ENCODE results near the gene MFNG.
A peak's percentile ranks its signal among the peaks of the same experiment; 100 is the strongest.

MFNG gene

DNA sequence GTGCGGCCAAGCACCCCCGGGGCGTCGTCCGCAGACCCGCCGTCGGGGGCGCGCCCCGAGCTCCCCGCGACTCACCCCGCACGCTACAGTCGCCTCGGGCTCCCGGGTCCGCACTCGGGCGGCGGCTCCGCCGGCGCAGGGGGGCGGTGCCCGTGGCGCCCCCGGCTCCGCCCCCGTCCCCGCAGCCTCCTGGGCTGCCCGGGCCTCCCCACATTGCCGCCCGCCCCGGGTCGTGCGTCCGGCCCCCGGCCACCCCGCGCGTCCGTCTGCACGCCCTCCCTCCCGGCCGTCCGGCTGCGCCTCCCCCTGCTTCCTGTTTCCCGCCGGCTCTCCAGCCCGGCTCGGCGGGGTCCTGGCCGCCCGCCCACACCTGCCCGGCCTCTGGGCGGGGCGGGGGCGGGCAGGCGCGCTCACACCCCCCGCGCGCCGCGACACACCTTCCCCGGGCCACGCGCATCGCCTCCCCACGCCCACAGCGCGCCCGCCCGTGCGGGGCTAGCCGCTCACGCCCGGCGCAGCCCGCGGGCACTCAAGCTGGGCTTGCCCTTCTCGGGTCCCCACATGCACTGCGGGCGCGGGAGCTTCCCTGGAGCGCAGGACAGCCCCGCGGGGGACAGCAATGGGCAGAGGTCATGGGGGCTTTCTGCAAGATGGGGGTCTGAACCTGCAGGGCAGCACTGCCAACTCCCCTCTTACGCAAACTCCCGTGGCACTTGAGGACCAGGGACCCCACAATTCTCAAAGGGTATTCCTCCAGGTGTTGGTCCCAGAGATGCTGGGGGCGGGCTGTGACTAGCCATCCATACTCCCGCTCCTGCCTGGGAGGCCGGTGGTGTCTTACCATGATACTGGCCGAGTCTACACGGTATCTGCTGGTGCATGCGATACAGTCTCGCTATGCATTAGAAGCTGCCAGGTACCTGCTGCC is 33.3 kb upstream of the MFNG start, which contains the start of gene CARD10:
Gene CARD10, minus strand, starts transcription at position 148 of the 928 bp plus-strand sequence. CDS start 215 bp downstream, outside the sequence.
- Mint-ChIP-seq H3K27ac (no peak within 1 kb of the TSS), H3K27me3 (peaks cover 19% of the 10 kb centered on the region), H3K9me3 (ENCODE audit: low read depth) (no peaks in the 10 kb centered on the region), H3K4me1 (ENCODE audit: low read depth) (peaks cover 9% of the 10 kb centered on the region), H3K4me3 (peak within 1 kb of the TSS; percentile 83), H3K36me3 (no peaks in the 10 kb centered on the region)

DNA sequence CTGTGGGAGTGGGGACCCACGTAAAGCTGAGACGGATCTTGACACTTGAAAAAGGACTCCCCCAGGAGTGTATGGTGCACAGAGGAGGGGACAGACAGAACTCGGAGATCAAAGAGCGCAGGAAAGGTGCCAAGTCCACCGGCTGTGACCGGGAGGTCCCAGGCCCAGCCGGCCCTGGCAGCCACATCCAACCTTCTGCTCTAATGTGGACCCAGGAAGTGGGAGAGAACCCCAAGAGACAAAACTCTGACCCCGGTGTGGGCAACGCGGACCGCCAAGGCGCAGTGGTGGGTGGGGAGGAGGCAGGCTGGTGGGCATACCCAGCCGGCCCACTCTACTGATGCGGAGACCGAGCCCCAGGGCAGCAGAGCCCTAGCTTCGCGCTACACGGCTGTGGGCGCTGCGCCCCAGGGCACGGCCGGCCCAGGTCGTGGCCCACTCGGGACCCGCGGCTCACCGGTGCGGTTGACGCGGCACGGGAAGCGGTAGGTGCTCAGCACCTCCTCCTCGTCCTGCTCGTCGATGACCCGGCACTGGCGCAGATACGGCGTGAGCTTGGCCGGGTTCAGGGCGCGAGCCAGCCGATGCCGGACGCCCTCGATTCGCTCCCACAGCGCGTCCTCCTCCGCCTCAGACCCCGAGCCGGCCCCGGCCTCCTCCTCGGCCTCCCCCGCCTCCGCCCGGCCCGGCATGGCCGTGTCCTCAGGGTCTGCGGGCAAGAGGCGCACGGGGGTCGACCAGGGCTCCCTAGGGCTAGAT is 32.5 kb upstream of the MFNG start:
- no peak overlapping the region for H3K27ac Mint-ChIP-seq
- H3K36me3 Mint-ChIP-seq, result no peaks in the 10 kb centered on the region
- peak overlapping the region; percentile 83 for H3K4me3 Mint-ChIP-seq
- no peaks in the 10 kb centered on the region for H3K9me3 Mint-ChIP-seq (ENCODE audit: low read depth)
- peaks cover 16% of the 10 kb centered on the region for H3K27me3 Mint-ChIP-seq
- peaks cover 9% of the 10 kb centered on the region for H3K4me1 Mint-ChIP-seq (ENCODE audit: low read depth)

DNA sequence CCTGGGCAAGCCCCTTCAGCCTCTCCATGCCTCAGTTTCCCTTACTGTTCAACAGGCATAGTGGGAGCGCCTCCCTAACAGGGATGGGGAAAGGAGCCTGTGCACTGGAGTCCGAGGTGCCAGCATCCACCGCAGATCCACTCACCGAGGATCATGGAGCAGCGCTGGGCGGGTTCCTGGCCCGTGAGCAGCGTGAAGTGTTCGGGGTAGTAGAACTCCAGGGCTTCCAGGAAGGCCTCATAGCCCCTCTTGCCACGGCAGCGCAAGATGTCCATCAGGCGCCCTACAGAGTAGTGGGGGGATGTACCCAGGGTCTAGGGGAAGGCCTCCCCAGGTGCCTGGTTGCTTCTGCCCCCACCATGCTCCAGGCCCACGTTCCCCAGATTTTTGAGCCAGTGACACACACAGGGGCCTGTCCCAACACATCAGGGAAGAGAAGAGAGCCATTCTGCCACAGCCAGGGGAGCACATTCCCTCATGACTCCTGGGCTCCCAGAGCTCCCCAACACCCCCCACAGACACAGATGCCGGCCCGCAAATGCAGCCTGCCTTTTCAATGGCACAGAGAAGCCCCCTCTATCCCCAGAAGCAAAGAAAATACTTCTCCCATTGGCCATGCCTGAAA is 31.8 kb upstream of the MFNG start:
- Mint-ChIP-seq H3K27me3 (peaks cover 16% of the 10 kb centered on the region), H3K27ac (no peak overlapping the region), H3K9me3 (ENCODE audit: low read depth) (no peaks in the 10 kb centered on the region), H3K4me1 (ENCODE audit: low read depth) (peaks cover 9% of the 10 kb centered on the region), H3K36me3 (no peaks in the 10 kb centered on the region), H3K4me3 (peak overlapping the region; percentile 83)

- Mint-ChIP-seq H3K27ac (no peak overlapping the region), H3K36me3 (no peaks in the 10 kb centered on the region), H3K4me1 (ENCODE audit: low read depth) (peaks cover 9% of the 10 kb centered on the region), H3K4me3 (no peak overlapping the region), H3K27me3 (peaks cover 11% of the 10 kb centered on the region), H3K9me3 (ENCODE audit: low read depth) (no peaks in the 10 kb centered on the region)
These were observed 30.3 kb upstream of the MFNG start for GRCh38 chr22:37516456-37516855.

DNA sequence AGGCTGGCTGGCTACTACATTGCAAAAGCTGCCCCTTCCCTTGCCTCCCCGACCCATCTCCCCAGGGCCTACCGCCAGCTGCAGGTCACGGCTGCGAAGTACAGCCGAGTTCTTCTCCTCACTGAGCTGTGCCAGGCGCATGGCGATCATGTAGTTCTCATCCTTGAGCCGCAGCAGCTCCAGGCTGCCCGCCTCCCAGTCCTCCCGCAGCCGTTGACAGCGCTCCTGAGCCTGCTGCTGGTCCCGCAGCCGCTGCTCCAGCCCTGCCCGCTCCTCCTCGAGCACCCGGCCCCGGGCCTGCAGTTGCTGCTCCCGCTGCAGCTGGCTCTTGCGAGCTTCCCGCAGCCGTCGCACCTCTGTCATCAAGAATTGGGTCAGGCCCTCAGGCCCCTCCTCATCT is 29.7 kb upstream of the MFNG start:
- no peak overlapping the region for H3K27ac Mint-ChIP-seq

DNA sequence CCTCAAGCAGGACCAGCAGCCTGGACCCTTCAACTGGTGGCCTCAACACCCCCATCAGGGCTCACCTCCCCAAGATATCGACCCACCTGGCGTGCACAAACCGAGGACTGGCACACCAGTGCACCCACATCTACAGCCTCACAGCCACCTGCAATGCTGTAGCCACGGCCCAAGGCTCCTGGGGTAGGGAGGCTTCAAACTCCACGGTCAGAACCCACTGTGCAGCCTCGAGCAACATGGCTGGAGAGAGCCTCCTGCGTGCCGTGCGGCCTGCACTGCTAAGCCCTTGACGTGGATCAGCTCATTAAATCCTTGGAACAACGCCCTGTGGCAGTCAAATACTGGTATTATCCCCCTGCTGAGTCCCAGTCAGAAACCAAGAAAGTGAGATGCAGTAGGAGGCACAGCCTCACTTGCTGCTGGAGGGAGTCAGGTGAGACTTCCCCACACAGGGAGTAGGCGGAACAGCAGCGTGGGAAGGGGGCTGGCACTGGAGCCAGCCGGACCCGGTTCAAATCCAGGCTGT is 28.4 kb upstream of the MFNG start:
- Mint-ChIP-seq H3K27ac (no peak overlapping the region), H3K27me3 (peaks cover 3% of the 10 kb centered on the region)

More for the DNA sequence above, 29.7 kb upstream of the MFNG start:
- H3K4me1 Mint-ChIP-seq (ENCODE audit: low read depth), result peaks cover 9% of the 10 kb centered on the region
- H3K27me3 Mint-ChIP-seq, result peaks cover 6% of the 10 kb centered on the region
- H3K9me3 Mint-ChIP-seq (ENCODE audit: low read depth), result no peaks in the 10 kb centered on the region
- H3K36me3 Mint-ChIP-seq, result no peaks in the 10 kb centered on the region
- H3K4me3 Mint-ChIP-seq, result no peak overlapping the region

GRCh38 chr22:37511395-37512104 is 25.4 kb upstream of the MFNG start:
- Mint-ChIP-seq H3K36me3 (no peaks in the 10 kb centered on the region), H3K9me3 (ENCODE audit: low read depth) (no peaks in the 10 kb centered on the region), H3K27ac (no peak overlapping the region)

More for the DNA sequence above, 28.4 kb upstream of the MFNG start:
- peaks cover 6% of the 10 kb centered on the region for H3K4me1 Mint-ChIP-seq (ENCODE audit: low read depth)
- no peak overlapping the region for H3K4me3 Mint-ChIP-seq
- no peaks in the 10 kb centered on the region for H3K36me3 Mint-ChIP-seq
- H3K9me3 Mint-ChIP-seq (ENCODE audit: low read depth), result no peaks in the 10 kb centered on the region

DNA sequence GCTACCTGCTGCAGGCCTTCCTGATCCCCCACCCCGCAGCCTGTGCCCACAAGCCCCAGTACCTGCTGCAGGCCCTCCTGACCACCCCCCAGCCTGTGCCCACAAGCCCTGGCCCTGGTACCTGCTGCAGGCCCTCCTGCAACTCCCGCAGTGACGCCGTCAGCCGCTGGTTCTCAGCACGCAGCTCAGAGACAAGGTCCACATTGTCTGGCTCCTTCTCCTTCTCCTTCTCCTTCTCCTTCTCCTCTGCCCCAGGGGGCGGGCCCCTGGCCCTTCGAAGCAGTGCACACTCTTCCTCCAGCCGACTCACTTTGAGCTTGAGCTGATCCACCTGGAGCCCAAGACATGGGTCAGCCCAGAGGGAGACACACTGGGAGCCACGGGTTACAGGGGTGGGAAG is 23.9 kb upstream of the MFNG start:
- H3K36me3 Mint-ChIP-seq, result no peaks in the 10 kb centered on the region
- H3K4me3 Mint-ChIP-seq, result no peak overlapping the region
- H3K4me1 Mint-ChIP-seq (ENCODE audit: low read depth), result no peaks in the 10 kb centered on the region
- H3K27ac Mint-ChIP-seq, result no peak overlapping the region
- H3K27me3 Mint-ChIP-seq, result no peaks in the 10 kb centered on the region
- no peaks in the 10 kb centered on the region for H3K9me3 Mint-ChIP-seq (ENCODE audit: low read depth)

More at GRCh38 chr22:37511395-37512104, 25.4 kb upstream of the MFNG start:
- Mint-ChIP-seq H3K4me1 (ENCODE audit: low read depth) (no peaks in the 10 kb centered on the region), H3K27me3 (no peaks in the 10 kb centered on the region), H3K4me3 (no peak overlapping the region)

DNA sequence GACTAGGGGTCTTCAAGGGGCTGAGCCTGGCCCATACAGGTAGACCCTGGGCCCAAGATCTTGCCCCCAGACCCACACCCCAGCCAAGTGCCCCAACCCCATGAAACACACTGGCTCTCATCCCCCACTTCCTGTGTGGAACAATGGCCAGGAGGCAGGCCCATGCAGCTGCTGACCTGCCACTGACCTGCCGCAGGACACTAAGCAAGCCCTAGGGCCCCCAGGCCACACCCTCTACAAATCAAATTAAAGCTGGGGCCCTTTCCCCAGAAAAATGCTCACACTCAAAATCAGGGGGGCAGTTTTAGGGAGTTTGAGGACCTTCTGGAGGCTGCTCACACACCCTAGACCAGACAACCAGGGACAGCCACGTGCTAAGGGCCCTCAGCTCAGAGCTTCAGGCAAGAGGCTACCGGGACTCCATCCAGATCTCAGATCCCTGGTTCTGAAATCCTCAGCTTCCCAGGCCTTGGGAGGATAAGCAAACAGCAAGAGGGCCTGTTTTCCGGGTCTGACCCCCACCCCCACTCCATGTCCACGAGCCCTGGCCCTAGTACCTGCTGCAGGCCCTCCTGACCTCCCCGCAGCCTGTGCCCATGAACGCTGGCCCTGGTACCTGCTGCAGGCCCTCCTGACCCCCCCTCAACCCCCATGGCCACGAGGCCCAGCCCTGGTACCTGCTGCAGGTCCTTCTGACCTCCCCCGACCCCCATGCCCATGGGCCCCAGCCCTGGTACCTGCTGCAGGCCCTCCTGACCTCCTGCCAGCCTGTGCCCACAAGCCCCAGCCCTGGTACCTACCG is 23.1 kb upstream of the MFNG start:
- Mint-ChIP-seq H3K27ac (no peak overlapping the region), H3K27me3 (no peaks in the 10 kb centered on the region), H3K9me3 (ENCODE audit: low read depth) (no peaks in the 10 kb centered on the region), H3K4me1 (ENCODE audit: low read depth) (no peaks in the 10 kb centered on the region), H3K36me3 (no peaks in the 10 kb centered on the region), H3K4me3 (no peak overlapping the region)

GRCh38 chr22:37508431-37508992 is 22.3 kb upstream of the MFNG start:
- Mint-ChIP-seq H3K4me3 (no peak overlapping the region), H3K36me3 (no peaks in the 10 kb centered on the region), H3K4me1 (ENCODE audit: low read depth) (no peaks in the 10 kb centered on the region), H3K27ac (no peak overlapping the region), H3K9me3 (ENCODE audit: low read depth) (no peaks in the 10 kb centered on the region), H3K27me3 (no peaks in the 10 kb centered on the region)

DNA sequence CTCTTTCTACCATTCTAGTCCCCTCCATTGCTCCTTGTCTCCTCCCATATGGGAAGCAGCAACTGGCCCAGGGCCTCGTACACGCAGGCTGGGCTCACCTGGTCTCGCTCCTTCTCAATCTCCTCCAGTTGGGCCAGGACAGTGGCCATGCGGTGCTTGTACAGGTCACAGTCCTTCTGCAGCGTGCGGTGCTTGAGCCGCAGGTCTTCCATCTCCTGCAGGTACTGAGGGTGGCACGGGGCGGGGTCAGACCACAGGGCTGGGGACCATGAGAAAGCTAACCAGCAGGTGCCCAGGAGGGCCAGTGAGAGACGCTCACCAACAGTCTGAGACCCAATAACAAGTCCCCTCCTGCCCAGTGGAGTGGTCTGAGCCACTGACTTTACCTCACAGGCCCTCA is 21.5 kb upstream of the MFNG start:
- no peaks in the 10 kb centered on the region for H3K36me3 Mint-ChIP-seq
- H3K4me3 Mint-ChIP-seq, result no peak overlapping the region
- H3K9me3 Mint-ChIP-seq (ENCODE audit: low read depth), result no peaks in the 10 kb centered on the region
- no peak overlapping the region for H3K27ac Mint-ChIP-seq
- H3K27me3 Mint-ChIP-seq, result no peaks in the 10 kb centered on the region
- no peaks in the 10 kb centered on the region for H3K4me1 Mint-ChIP-seq (ENCODE audit: low read depth)

DNA sequence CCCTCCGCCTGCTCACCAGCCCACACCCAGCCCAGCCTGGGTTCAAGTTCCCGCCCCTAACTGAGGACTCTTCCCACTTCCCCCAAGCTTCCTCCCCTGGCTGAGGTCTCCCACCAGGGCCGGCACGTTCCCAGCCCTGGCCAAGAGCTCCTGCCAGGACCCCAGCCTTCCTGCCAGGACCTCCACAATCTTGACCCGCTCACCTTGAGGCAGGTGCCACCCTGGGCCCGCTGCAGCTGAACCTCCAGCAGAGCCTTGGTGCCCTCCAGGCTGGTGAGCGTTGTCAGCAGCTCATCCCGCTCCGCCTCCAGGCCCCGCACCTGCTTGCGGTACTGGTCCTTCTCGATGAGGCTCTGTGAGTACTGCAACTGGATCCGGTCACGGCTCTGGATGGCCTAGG is 19.8 kb upstream of the MFNG start:
- Mint-ChIP-seq H3K9me3 (ENCODE audit: low read depth) (no peaks in the 10 kb centered on the region), H3K4me3 (no peak overlapping the region), H3K4me1 (ENCODE audit: low read depth) (peaks cover 11% of the 10 kb centered on the region), H3K36me3 (no peaks in the 10 kb centered on the region), H3K27me3 (no peaks in the 10 kb centered on the region), H3K27ac (no peak overlapping the region)

DNA sequence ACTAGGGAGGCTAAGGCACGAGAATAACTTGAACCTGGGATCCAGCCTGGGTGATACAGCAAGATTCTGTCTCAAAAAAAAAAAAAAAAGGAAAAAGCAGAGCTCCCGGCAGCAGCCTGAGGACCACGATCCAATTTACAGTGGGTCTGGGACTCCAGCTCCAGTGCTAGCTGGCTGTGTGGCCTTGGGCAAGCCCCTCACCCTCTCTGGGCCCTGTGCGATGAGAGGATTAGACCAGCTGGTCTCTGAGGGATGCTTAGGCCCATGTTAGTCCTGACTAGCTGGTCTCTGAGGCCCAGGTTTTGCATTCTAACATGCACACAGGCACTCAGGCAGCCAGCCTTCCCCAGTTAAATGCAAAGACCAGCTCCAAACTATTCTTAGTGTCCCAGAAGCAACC is 19.4 kb upstream of the MFNG start:
- Mint-ChIP-seq H3K4me1 (ENCODE audit: low read depth) (peaks cover 14% of the 10 kb centered on the region), H3K27me3 (no peaks in the 10 kb centered on the region), H3K36me3 (no peaks in the 10 kb centered on the region), H3K9me3 (ENCODE audit: low read depth) (no peaks in the 10 kb centered on the region), H3K27ac (no peak overlapping the region), H3K4me3 (no peak overlapping the region)
